Loucy (cell line): Measurements from ENCODE around the gene NPIPB6.

ENCODE experiments used
- H2AFZ ChIP-seq: fragments of 200-600 bp; sonication (generic); 2 replicates; pipeline ENCODE4 v1.6.0; 2016; ENCODE audit warnings: antibody characterized with exemption, mild to moderate bottlenecking, low read length, moderate library complexity
- H3F3A ChIP-seq: fragments of 200-600 bp; 2 replicates; pipeline ENCODE4 v1.6.0; 2016; ENCODE audit warnings: antibody characterized with exemption, low read depth, mild to moderate bottlenecking
- H3K27me3 ChIP-seq: fragments of 200-600 bp; sonication (generic); 2 replicates; pipeline ENCODE4 v1.6.1; 2014; ENCODE audit warnings: low read length, mild to moderate bottlenecking; ENCODE audit not compliant: insufficient read depth, poor library complexity, severe bottlenecking
- H3K36me3 ChIP-seq: fragments of 200-600 bp; sonication (generic); 2 replicates; pipeline ENCODE4 v1.6.1; 2016; ENCODE audit warnings: low read length; ENCODE audit not compliant: insufficient read depth
- H3K4me1 ChIP-seq: fragments of 200-600 bp; sonication (generic); 2 replicates; pipeline ENCODE4 v1.5.1; 2014; ENCODE audit warnings: low read length, mild to moderate bottlenecking; ENCODE audit not compliant: insufficient read depth, poor library complexity, severe bottlenecking
- H3K4me2 ChIP-seq: fragments of 200-600 bp; sonication (generic); 2 replicates; pipeline ENCODE4 v1.6.0; 2014; ENCODE audit warnings: antibody characterized with exemption, low read length, low read depth, mild to moderate bottlenecking; ENCODE audit not compliant: poor library complexity, severe bottlenecking
- H3K4me3 ChIP-seq: fragments of 200-600 bp; sonication (generic); 2 replicates; pipeline ENCODE4 v1.5.1; 2014; ENCODE audit warnings: low read length, mild to moderate bottlenecking, mixed read lengths; ENCODE audit not compliant: poor library complexity, severe bottlenecking
- H3K79me2 ChIP-seq: fragments of 200-600 bp; sonication (generic); 2 replicates; pipeline ENCODE4 v1.6.1; 2014; ENCODE audit warnings: low read length; ENCODE audit not compliant: insufficient read depth
- H3K9ac ChIP-seq: fragments of 200-600 bp; sonication (generic); 2 replicates; pipeline ENCODE4 v1.6.0; 2014; ENCODE audit warnings: mild to moderate bottlenecking, low read depth, low read length, moderate library complexity; ENCODE audit not compliant: poor library complexity, severe bottlenecking
- H3K9me2 ChIP-seq: fragments of 200-600 bp; sonication (generic); replicated peaks from 2 replicates; pipeline ENCODE4 v1.6.1; 2016; ENCODE audit warnings: low read depth, low read length, mixed read lengths
- H3K9me3 ChIP-seq: fragments of 200-600 bp; sonication (generic); 2 replicates; pipeline ENCODE4 v1.6.1; 2014; ENCODE audit warnings: mild to moderate bottlenecking, antibody characterized with exemption, low read length, low read depth; ENCODE audit not compliant: insufficient read depth
- H4K20me1 ChIP-seq: fragments of 200-600 bp; sonication (generic); 2 replicates; pipeline ENCODE4 v1.6.0; 2014; ENCODE audit warnings: antibody characterized with exemption, low read length, mild to moderate bottlenecking; ENCODE audit not compliant: insufficient read depth, poor library complexity, severe bottlenecking
- CTCF ChIP-seq: fragments of 200-600 bp; sonication (generic); conservative IDR thresholded peaks from 2 replicates; pipeline ENCODE4 v1.5.1; 2014; ENCODE audit warnings: mild to moderate bottlenecking, antibody characterized with exemption, low read length
- EZH2phosphoT487 ChIP-seq: fragments of 200-600 bp; IDR thresholded peaks from 2 replicates; pipeline ENCODE4 v1.6.1; 2018; ENCODE audit warnings: antibody characterized with exemption, mild to moderate bottlenecking, moderate library complexity, borderline replicate concordance

The NPIPB6 gene

GRCh38 chr16:28320741-28321140 lies 42.6 kb downstream of the NPIPB6 start:
- H3K4me3 ChIP-seq, result no peak overlapping the region
- no peak overlapping the region for H3K9ac ChIP-seq
- no peaks in the 10 kb centered on the region for H3K4me1 ChIP-seq
- H4K20me1 ChIP-seq, result no peaks in the 10 kb centered on the region
- no peaks in the 10 kb centered on the region for H3F3A ChIP-seq
- H3K9me3 ChIP-seq, result no peaks in the 10 kb centered on the region
- H3K79me2 ChIP-seq, result no peaks in the 10 kb centered on the region
- H3K27me3 ChIP-seq, result no peaks in the 10 kb centered on the region
- H2AFZ ChIP-seq, result no peak overlapping the region
- TF ChIP-seq CTCF (no peak), EZH2phosphoT487 (no peak)
- no peaks in the 10 kb centered on the region for H3K9me2 ChIP-seq
- no peaks in the 10 kb centered on the region for H3K36me3 ChIP-seq
- H3K4me2 ChIP-seq, result no peak overlapping the region

- H3K4me1 ChIP-seq, result no peaks in the 10 kb centered on the region
- H3K9me2 ChIP-seq, result no peaks in the 10 kb centered on the region
- no peaks in the 10 kb centered on the region for H3K9me3 ChIP-seq
- H3K4me3 ChIP-seq, result no peak overlapping the region
- TF ChIP-seq EZH2phosphoT487 (no peak), CTCF (no peak)
- H4K20me1 ChIP-seq, result no peaks in the 10 kb centered on the region
- no peak overlapping the region for H2AFZ ChIP-seq
- H3K9ac ChIP-seq, result no peak overlapping the region
- H3K27me3 ChIP-seq, result no peaks in the 10 kb centered on the region
- H3K4me2 ChIP-seq, result no peak overlapping the region
- no peaks in the 10 kb centered on the region for H3F3A ChIP-seq
- no peaks in the 10 kb centered on the region for H3K36me3 ChIP-seq
- no peaks in the 10 kb centered on the region for H3K79me2 ChIP-seq
Measured at GRCh38 chr16:28320023-28320561, 43.2 kb downstream of the NPIPB6 start.

- Histone ChIP-seq H3K79me2 (no peaks in the 10 kb centered on the region), H3K9me2 (no peaks in the 10 kb centered on the region), H3K9ac (no peak overlapping the region), H3F3A (no peaks in the 10 kb centered on the region), H3K36me3 (no peaks in the 10 kb centered on the region), H3K4me3 (no peak overlapping the region), H3K9me3 (no peaks in the 10 kb centered on the region), H3K27me3 (no peaks in the 10 kb centered on the region), H4K20me1 (no peaks in the 10 kb centered on the region), H2AFZ (no peak overlapping the region), H3K4me1 (no peaks in the 10 kb centered on the region), H3K4me2 (no peak overlapping the region)
- TF ChIP-seq CTCF (no peak), EZH2phosphoT487 (no peak)
Measured at GRCh38 chr16:28319476-28320022, 43.8 kb downstream of the NPIPB6 start.
